GM23338 (cell line): ENCODE results near the gene SEZ6. TPM values are rescaled to one million over a fixed set of nuclear protein-coding genes. Genes with fewer than 3 reads are reported as not detected.

Experiments
- ATAC-seq: fragments of 200-7000 bp; cut with Tn5 transposase; 3 replicates; pipeline ENCODE4 v1.9.1; 2020
- DNase-seq: peaks from one replicate; pipeline ENCODE4 v3.0.0-alpha.2; 2015; ENCODE audit warnings: low spot score
- H2AFZ ChIP-seq: fragments of 200-600 bp; sonication (generic); 2 replicates; pipeline ENCODE4 v1.8.0; 2016; ENCODE audit warnings: antibody characterized with exemption, mild to moderate bottlenecking, moderate library complexity
- H3F3A ChIP-seq: fragments of 200-600 bp; sonication (generic); replicated peaks from 2 replicates; pipeline ENCODE4 v1.8.0; 2017; ENCODE audit warnings: antibody characterized with exemption, mixed run types, low read depth
- H3K27ac ChIP-seq: fragments of 200-600 bp; sonication (generic); 2 replicates; pipeline ENCODE4 v1.6.1; 2016; ENCODE audit warnings: low read depth
- H3K27me3 ChIP-seq: fragments of 200-600 bp; sonication (generic); 2 replicates; pipeline ENCODE4 v1.8.0; 2016; ENCODE audit warnings: mild to moderate bottlenecking, mixed run types, moderate library complexity; ENCODE audit not compliant: insufficient read depth
- H3K36me3 ChIP-seq: fragments of 200-600 bp; sonication (generic); 2 replicates; pipeline ENCODE4 v1.8.0; 2016; ENCODE audit warnings: mild to moderate bottlenecking; ENCODE audit not compliant: insufficient read depth
- H3K4me1 ChIP-seq: fragments of 200-600 bp; sonication (generic); 2 replicates; pipeline ENCODE4 v1.8.0; 2016; ENCODE audit warnings: mild to moderate bottlenecking, moderate library complexity; ENCODE audit not compliant: insufficient read depth
- H3K4me2 ChIP-seq: fragments of 200-600 bp; sonication (generic); 2 replicates; pipeline ENCODE4 v1.7.1; 2017; ENCODE audit warnings: mixed run types
- H3K4me3 ChIP-seq: fragments of 200-600 bp; sonication (generic); 2 replicates; pipeline ENCODE4 v1.6.1; 2016; ENCODE audit warnings: mixed run types
- H3K79me2 ChIP-seq: fragments of 200-600 bp; sonication (generic); replicated peaks from 2 replicates; pipeline ENCODE4 v1.8.0; 2017; ENCODE audit warnings: mild to moderate bottlenecking; ENCODE audit not compliant: insufficient read depth
- H3K9me2 ChIP-seq: fragments of 200-600 bp; sonication (generic); 2 replicates; pipeline ENCODE4 v1.8.0; 2017; ENCODE audit not compliant: insufficient read depth
- H4K20me1 ChIP-seq: fragments of 200-600 bp; sonication (generic); replicated peaks from 2 replicates; pipeline ENCODE4 v1.8.0; 2017; ENCODE audit warnings: mild to moderate bottlenecking; ENCODE audit not compliant: insufficient read depth
- H3K27ac Mint-ChIP-seq: 2 replicates; pipeline ENCODE4 v1.8.0; 2020; ENCODE audit warnings: inconsistent platforms, mild to moderate bottlenecking, moderate library complexity, mixed read lengths
- H3K27me3 Mint-ChIP-seq: 3 replicates; pipeline ENCODE4 v1.8.0; 2022; ENCODE audit warnings: low read depth, mild to moderate bottlenecking, moderate library complexity, mixed read lengths, inconsistent platforms; ENCODE audit not compliant: insufficient read depth, poor library complexity
- H3K36me3 Mint-ChIP-seq: 3 replicates; pipeline ENCODE4 v1.8.0; 2021; ENCODE audit warnings: low read depth, mild to moderate bottlenecking, inconsistent platforms, moderate library complexity, mixed read lengths
- H3K4me1 Mint-ChIP-seq: 3 replicates; pipeline ENCODE4 v1.8.0; 2020; ENCODE audit warnings: mild to moderate bottlenecking, inconsistent platforms, mixed read lengths
- H3K4me3 Mint-ChIP-seq: 3 replicates; pipeline ENCODE4 v1.8.0; 2021; ENCODE audit warnings: moderate library complexity, mild to moderate bottlenecking, inconsistent platforms, mixed read lengths
- H3K9me3 Mint-ChIP-seq: 3 replicates; pipeline ENCODE4 v1.8.0; 2020; ENCODE audit warnings: moderate library complexity, mild to moderate bottlenecking, inconsistent platforms, mixed read lengths
- CTCF ChIP-seq, 2 experiments: fragments of 200-600 bp in 1 of 2; sonication (generic) in 1 of 2; conservative IDR thresholded peaks; 2 replicates each; pipeline versions ENCODE4 v1.5.1 to v1.6.1; 2016 to 2017; ENCODE audit warnings: antibody characterized with exemption in 2 of 2, low read depth in 2 of 2, mild to moderate bottlenecking in 2 of 2, moderate library complexity in 1 of 2
- ETS1 ChIP-seq: IDR thresholded peaks from 2 replicates; pipeline ENCODE4 v1.6.1; 2016; ENCODE audit warnings: antibody characterized with exemption
- EZH2 ChIP-seq: fragments of 200-600 bp; sonication (generic); IDR thresholded peaks from one replicate; pipeline ENCODE4 v1.8.0; 2017; ENCODE audit warnings: antibody characterized with exemption, mild to moderate bottlenecking, low read depth; ENCODE audit not compliant: unreplicated experiment
- EZH2phosphoT487 ChIP-seq: fragments of 200-600 bp; sonication (generic); IDR thresholded peaks from one replicate; pipeline ENCODE4 v1.8.1; 2018; ENCODE audit warnings: antibody characterized with exemption; ENCODE audit not compliant: unreplicated experiment
- JUNB ChIP-seq: IDR thresholded peaks from one replicate; pipeline ENCODE4 v1.6.1; 2016; ENCODE audit warnings: antibody characterized with exemption; ENCODE audit not compliant: unreplicated experiment
- NANOG ChIP-seq: IDR thresholded peaks from 2 replicates; pipeline ENCODE4 v1.6.1; 2016; ENCODE audit warnings: antibody characterized with exemption, borderline replicate concordance
- POLR2AphosphoS5 ChIP-seq: IDR thresholded peaks from 2 replicates; pipeline ENCODE4 v1.6.1; 2016; ENCODE audit warnings: antibody characterized with exemption, low read depth
- ZNF331 ChIP-seq: fragments of 250-450 bp; sonication (Bioruptor Pico); IDR thresholded peaks from 2 replicates; pipeline ENCODE4 v1.5.0; 2020; ENCODE audit warnings: low read depth, mild to moderate bottlenecking, moderate library complexity
- ZNF462 ChIP-seq: fragments of 250-450 bp; sonication (Bioruptor Pico); IDR thresholded peaks from 2 replicates; pipeline ENCODE4 v1.5.0; 2020; ENCODE audit warnings: mild to moderate bottlenecking, moderate library complexity
- polyA plus RNA-seq: library from polyadenylated mRNA; unstranded; fragments of >200 nt; fragmentation: Nextera tagmentation; extraction: Ambion mirVana; gene quantifications from 2 replicates; pipeline ENCODE4 v1.2.1, GENCODE V29; 2016
- total RNA-seq: library from RNA; depleted of rRNA; stranded (reverse); fragments of >200 nt; shearing (Covaris generic); gene quantifications from 2 replicates; pipeline ENCODE4 v1.2.3, GENCODE V29; 2014

Gene SEZ6
- total and polyA plus RNA-seq, 2 experiments from 2014 or later: 1.0 to 6.5 TPM

- peaks cover 24% of the 10 kb centered on the region for H3K4me1 Mint-ChIP-seq
- Histone ChIP-seq H2AFZ (no peak overlapping the region), H4K20me1 (peaks cover 59% of the 10 kb centered on the region), H3F3A (peaks cover 16% of the 10 kb centered on the region; the same call in 1 of the 2 replicates), H3K4me2 (peak overlapping the region; percentile 92), H3K36me3 (peaks cover 14% of the 10 kb centered on the region), H3K27me3 (no peaks in the 10 kb centered on the region), H3K79me2 (peaks cover 82% of the 10 kb centered on the region), H3K9me2 (no peaks in the 10 kb centered on the region), H3K27ac (0 out of 2 replicates have a peak overlapping the region, but pooled peaks have one; percentile 15), H3K4me3 (peak overlapping the region; percentile 96), H3K4me1 (peaks cover 27% of the 10 kb centered on the region)
- TF ChIP-seq CTCF (conservative IDR thresholded peaks at IDR 0.05; ENCODE audit: low read depth in 2 of 2) (no peak), POLR2AphosphoS5 (no peak), ZNF331 (no peak), EZH2phosphoT487 (no peak), EZH2 (no peak), NANOG (no peak)
- H3K9me3 Mint-ChIP-seq: no peaks in the 10 kb centered on the region
- ATAC-seq (no peak), DNase-seq (no peak)
- no peak overlapping the region; the same call in 1 of the 2 replicates for H3K27ac Mint-ChIP-seq
- peaks cover 54% of the 10 kb centered on the region for H3K36me3 Mint-ChIP-seq
- H3K27me3 Mint-ChIP-seq: peaks cover 1% of the 10 kb centered on the region
- peak overlapping the region; percentile 98 for H3K4me3 Mint-ChIP-seq
These were observed 58.2 kb downstream of the SEZ6 start for GRCh38 chr17:28947639-28948038.

GRCh38 chr17:28946239-28946638, 59.6 kb downstream of the SEZ6 start:
- no peaks in the 10 kb centered on the region for H3K9me2 ChIP-seq
- H3K9me3 Mint-ChIP-seq: no peaks in the 10 kb centered on the region
- no peak for DNase-seq
- H3K79me2 ChIP-seq: peaks cover 96% of the 10 kb centered on the region
- H3K36me3 ChIP-seq: peaks cover 21% of the 10 kb centered on the region
- H2AFZ ChIP-seq: no peak overlapping the region
- peaks cover 1% of the 10 kb centered on the region for H3K27me3 Mint-ChIP-seq
- H3K4me3 Mint-ChIP-seq: no peak overlapping the region; the same call in 2 of the 3 replicates
- H3F3A ChIP-seq: peaks cover 16% of the 10 kb centered on the region; the same call in 1 of the 2 replicates
- H3K27ac Mint-ChIP-seq: no peak overlapping the region
- H3K4me1 Mint-ChIP-seq: peaks cover 30% of the 10 kb centered on the region
- H3K36me3 Mint-ChIP-seq: peaks cover 61% of the 10 kb centered on the region
- peaks cover 68% of the 10 kb centered on the region for H4K20me1 ChIP-seq
- peak overlapping the region; percentile 81 for H3K27ac ChIP-seq
- H3K4me1 ChIP-seq: peaks cover 31% of the 10 kb centered on the region
- no peak for ATAC-seq
- H3K4me2 ChIP-seq: no peak overlapping the region
- H3K27me3 ChIP-seq: no peaks in the 10 kb centered on the region
- H3K4me3 ChIP-seq: 0 out of 2 replicates have a peak overlapping the region, but pooled peaks have one; percentile 22
- TF ChIP-seq ETS1 (no peak), NANOG (no peak), ZNF462 (no peak), ZNF331 (no peak), POLR2AphosphoS5 (no peak), EZH2phosphoT487 (no peak), JUNB (no peak)
